Brain microvascular endothelial cell (primary cell): ENCODE measurements around the gene SLC6A7.

Source experiments
- DNase-seq: peaks from one replicate; pipeline ENCODE4 v3.0.0-alpha.2; 2020
- H3K27ac ChIP-seq: fragments of 250-450 bp; sonication (Bioruptor Pico); 2 replicates; pipeline ENCODE4 v1.5.1; 2020; ENCODE audit warnings: mild to moderate bottlenecking, moderate library complexity
- H3K27me3 ChIP-seq: fragments of 250-450 bp; sonication (Bioruptor Pico); replicated peaks from 2 replicates; pipeline ENCODE4 v1.5.1; 2020; ENCODE audit warnings: mild to moderate bottlenecking
- H3K36me3 ChIP-seq: fragments of 250-450 bp; sonication (Bioruptor Pico); replicated peaks from 2 replicates; pipeline ENCODE4 v1.5.1; 2020; ENCODE audit warnings: mild to moderate bottlenecking
- H3K4me3 ChIP-seq: 2 replicates; pipeline ENCODE4 v1.5.1; 2011; ENCODE audit warnings: low read depth, mild to moderate bottlenecking, control low read depth, low read length, moderate library complexity
- CTCF ChIP-seq: IDR thresholded peaks from 2 replicates; pipeline ENCODE4 v1.5.1; 2011; ENCODE audit warnings: low read depth, mild to moderate bottlenecking, moderate library complexity, low read length, control low read depth, inconsistent platforms; ENCODE audit errors: missing control alignments
- in situ Hi-C: cut with HindIII; loops from 2 replicates; pipeline ENCODE4 v1.10.0; 2017; ENCODE audit warnings: low sequenced_read_pairs, low pct_ligation_motif_present

The SLC6A7 gene

GRCh38 chr5:150215979-150216944, 26.4 kb downstream of the SLC6A7 start:
- Histone ChIP-seq H3K36me3 (no peaks in the 10 kb centered on the region), H3K4me3 (no peak overlapping the region), H3K27me3 (no peaks in the 10 kb centered on the region), H3K27ac (no peak overlapping the region)
- no peak for DNase-seq
- in situ Hi-C loops: no loop called here
- no peak for TF ChIP-seq CTCF

GRCh38 chr5:150217038-150217437, 27.2 kb downstream of the SLC6A7 start:
- TF ChIP-seq CTCF: no peak
- in situ Hi-C loops: no loop called here
- Histone ChIP-seq H3K36me3 (no peaks in the 10 kb centered on the region), H3K27me3 (no peaks in the 10 kb centered on the region), H3K27ac (no peak overlapping the region), H3K4me3 (no peak overlapping the region)
- DNase-seq: no peak

- DNase-seq: peak; percentile 77
- Histone ChIP-seq H3K27me3 (no peaks in the 10 kb centered on the region), H3K4me3 (no peak overlapping the region), H3K36me3 (no peaks in the 10 kb centered on the region), H3K27ac (no peak overlapping the region)
- TF ChIP-seq CTCF: peak; percentile 90
- in situ Hi-C loops: no loop called here
Measured at GRCh38 chr5:150217873-150218692, 28.2 kb downstream of the SLC6A7 start.

GRCh38 chr5:150218693-150219035, 28.8 kb downstream of the SLC6A7 start:
- Histone ChIP-seq H3K36me3 (no peaks in the 10 kb centered on the region), H3K27me3 (no peaks in the 10 kb centered on the region)

DNA sequence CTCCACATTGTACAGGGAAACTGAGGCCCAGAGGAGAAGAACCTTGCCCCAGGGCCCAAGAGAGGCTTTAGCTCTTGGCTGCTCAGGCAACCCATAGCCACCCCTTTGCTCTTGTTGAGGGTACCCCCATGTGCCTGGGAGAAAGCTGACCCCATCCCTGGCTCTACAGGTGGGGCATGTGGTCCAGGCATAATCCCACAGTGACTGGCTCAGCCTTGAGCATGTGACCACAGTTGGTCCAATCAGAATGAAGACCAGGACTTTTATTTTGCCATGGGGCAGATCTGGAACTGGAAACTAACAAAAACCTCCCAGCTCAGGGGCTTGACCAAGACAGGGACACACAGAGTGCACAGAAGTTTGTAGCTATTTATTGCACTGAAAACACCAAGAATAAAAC, 29.3 kb downstream of the SLC6A7 start:
- Histone ChIP-seq H3K36me3 (no peaks in the 10 kb centered on the region), H3K27ac (no peak overlapping the region), H3K27me3 (no peaks in the 10 kb centered on the region), H3K4me3 (no peak overlapping the region)
- DNase-seq: no peak
- in situ Hi-C loops: no loop called here
- no peak for TF ChIP-seq CTCF

More at GRCh38 chr5:150218693-150219035, 28.8 kb downstream of the SLC6A7 start:
- H3K4me3 ChIP-seq: no peak overlapping the region
- H3K27ac ChIP-seq: no peak overlapping the region
- no peak for TF ChIP-seq CTCF
- in situ Hi-C loops: no loop called here
- DNase-seq: no peak
